Measurements from ENCODE around the gene IL17B. TPM values are rescaled to one million over a fixed set of nuclear protein-coding genes. Genes with fewer than 3 reads are reported as not detected.
A peak's percentile ranks its signal among the peaks of the same experiment; 100 is the strongest.

IL17B gene
- total and polyA plus RNA-seq, 2 of the 13 experiments (the other 11 are each of a cell fraction or from before 2014, with no cell fraction given), result 0.29 to 2.6 TPM

DNA sequence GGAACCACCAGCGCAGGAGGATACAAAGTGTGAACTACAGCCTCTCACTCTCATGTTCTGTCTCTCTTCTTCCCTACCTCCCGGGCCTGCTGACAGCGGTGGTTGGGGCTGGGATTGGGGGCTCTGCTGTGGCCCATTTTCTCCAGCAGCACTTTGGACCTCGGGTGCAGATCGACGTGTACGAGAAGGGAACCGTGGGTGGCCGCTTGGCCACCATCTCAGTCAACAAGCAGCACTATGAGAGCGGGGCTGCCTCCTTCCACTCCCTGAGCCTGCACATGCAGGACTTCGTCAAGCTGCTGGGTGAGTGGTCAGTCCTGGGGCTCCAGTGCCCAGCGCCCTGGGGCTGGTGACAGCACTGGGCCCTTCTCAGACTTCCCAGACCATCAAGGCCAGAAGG lies 16.6 kb downstream of the IL17B start:
- no peak overlapping the region for H3K9ac ChIP-seq (ENCODE audit: insufficient read depth, low read depth, low read length)
- TF ChIP-seq, protein P1, sequence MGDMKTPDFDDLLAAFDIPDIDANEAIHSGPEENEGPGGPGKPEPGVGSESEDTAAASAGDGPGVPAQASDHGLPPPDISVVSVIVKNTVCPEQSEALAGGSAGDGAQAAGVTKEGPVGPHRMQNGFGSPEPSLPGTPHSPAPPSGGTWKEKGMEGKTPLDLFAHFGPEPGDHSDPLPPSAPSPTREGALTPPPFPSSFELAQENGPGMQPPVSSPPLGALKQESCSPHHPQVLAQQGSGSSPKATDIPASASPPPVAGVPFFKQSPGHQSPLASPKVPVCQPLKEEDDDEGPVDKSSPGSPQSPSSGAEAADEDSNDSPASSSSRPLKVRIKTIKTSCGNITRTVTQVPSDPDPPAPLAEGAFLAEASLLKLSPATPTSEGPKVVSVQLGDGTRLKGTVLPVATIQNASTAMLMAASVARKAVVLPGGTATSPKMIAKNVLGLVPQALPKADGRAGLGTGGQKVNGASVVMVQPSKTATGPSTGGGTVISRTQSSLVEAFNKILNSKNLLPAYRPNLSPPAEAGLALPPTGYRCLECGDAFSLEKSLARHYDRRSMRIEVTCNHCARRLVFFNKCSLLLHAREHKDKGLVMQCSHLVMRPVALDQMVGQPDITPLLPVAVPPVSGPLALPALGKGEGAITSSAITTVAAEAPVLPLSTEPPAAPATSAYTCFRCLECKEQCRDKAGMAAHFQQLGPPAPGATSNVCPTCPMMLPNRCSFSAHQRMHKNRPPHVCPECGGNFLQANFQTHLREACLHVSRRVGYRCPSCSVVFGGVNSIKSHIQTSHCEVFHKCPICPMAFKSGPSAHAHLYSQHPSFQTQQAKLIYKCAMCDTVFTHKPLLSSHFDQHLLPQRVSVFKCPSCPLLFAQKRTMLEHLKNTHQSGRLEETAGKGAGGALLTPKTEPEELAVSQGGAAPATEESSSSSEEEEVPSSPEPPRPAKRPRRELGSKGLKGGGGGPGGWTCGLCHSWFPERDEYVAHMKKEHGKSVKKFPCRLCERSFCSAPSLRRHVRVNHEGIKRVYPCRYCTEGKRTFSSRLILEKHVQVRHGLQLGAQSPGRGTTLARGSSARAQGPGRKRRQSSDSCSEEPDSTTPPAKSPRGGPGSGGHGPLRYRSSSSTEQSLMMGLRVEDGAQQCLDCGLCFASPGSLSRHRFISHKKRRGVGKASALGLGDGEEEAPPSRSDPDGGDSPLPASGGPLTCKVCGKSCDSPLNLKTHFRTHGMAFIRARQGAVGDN (CRISPR knock-in tag; IDR thresholded peaks at IDR 0.05), result peak; percentile 32
- TF ChIP-seq ZNF768 (CRISPR knock-in tag; IDR thresholded peaks at IDR 0.05) (peak; percentile 48; the same call in 1 of the 2 replicates), CENPT (CRISPR knock-in tag; IDR thresholded peaks at IDR 0.05; ENCODE audit: low read depth) (no peak)
- TF ChIP-seq, protein P2, sequence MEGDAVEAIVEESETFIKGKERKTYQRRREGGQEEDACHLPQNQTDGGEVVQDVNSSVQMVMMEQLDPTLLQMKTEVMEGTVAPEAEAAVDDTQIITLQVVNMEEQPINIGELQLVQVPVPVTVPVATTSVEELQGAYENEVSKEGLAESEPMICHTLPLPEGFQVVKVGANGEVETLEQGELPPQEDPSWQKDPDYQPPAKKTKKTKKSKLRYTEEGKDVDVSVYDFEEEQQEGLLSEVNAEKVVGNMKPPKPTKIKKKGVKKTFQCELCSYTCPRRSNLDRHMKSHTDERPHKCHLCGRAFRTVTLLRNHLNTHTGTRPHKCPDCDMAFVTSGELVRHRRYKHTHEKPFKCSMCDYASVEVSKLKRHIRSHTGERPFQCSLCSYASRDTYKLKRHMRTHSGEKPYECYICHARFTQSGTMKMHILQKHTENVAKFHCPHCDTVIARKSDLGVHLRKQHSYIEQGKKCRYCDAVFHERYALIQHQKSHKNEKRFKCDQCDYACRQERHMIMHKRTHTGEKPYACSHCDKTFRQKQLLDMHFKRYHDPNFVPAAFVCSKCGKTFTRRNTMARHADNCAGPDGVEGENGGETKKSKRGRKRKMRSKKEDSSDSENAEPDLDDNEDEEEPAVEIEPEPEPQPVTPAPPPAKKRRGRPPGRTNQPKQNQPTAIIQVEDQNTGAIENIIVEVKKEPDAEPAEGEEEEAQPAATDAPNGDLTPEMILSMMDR (CRISPR knock-in tag; IDR thresholded peaks at IDR 0.05), result no peak
- TF ChIP-seq, protein P3, sequence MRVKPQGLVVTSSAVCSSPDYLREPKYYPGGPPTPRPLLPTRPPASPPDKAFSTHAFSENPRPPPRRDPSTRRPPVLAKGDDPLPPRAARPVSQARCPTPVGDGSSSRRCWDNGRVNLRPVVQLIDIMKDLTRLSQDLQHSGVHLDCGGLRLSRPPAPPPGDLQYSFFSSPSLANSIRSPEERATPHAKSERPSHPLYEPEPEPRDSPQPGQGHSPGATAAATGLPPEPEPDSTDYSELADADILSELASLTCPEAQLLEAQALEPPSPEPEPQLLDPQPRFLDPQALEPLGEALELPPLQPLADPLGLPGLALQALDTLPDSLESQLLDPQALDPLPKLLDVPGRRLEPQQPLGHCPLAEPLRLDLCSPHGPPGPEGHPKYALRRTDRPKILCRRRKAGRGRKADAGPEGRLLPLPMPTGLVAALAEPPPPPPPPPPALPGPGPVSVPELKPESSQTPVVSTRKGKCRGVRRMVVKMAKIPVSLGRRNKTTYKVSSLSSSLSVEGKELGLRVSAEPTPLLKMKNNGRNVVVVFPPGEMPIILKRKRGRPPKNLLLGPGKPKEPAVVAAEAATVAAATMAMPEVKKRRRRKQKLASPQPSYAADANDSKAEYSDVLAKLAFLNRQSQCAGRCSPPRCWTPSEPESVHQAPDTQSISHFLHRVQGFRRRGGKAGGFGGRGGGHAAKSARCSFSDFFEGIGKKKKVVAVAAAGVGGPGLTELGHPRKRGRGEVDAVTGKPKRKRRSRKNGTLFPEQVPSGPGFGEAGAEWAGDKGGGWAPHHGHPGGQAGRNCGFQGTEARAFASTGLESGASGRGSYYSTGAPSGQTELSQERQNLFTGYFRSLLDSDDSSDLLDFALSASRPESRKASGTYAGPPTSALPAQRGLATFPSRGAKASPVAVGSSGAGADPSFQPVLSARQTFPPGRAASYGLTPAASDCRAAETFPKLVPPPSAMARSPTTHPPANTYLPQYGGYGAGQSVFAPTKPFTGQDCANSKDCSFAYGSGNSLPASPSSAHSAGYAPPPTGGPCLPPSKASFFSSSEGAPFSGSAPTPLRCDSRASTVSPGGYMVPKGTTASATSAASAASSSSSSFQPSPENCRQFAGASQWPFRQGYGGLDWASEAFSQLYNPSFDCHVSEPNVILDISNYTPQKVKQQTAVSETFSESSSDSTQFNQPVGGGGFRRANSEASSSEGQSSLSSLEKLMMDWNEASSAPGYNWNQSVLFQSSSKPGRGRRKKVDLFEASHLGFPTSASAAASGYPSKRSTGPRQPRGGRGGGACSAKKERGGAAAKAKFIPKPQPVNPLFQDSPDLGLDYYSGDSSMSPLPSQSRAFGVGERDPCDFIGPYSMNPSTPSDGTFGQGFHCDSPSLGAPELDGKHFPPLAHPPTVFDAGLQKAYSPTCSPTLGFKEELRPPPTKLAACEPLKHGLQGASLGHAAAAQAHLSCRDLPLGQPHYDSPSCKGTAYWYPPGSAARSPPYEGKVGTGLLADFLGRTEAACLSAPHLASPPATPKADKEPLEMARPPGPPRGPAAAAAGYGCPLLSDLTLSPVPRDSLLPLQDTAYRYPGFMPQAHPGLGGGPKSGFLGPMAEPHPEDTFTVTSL (CRISPR knock-in tag; IDR thresholded peaks at IDR 0.05; ENCODE audit: borderline replicate concordance), result no peak
- intact Hi-C loops (cut with micrococcal nuclease; ENCODE audit: unreplicated experiment), result no loop called here
- no peaks in the 10 kb centered on the region for H3K79me2 ChIP-seq (ENCODE audit: insufficient read depth, low read length)
- H3K4me1 ChIP-seq (ENCODE audit: insufficient read depth, low read length), result peaks cover 45% of the 10 kb centered on the region
- DNase-seq (ENCODE audit: low spot score) (no peak), FAIRE-seq (no peak), ATAC-seq (no peak)
- no peak overlapping the region for H3K27ac ChIP-seq (ENCODE audit: extremely low read length, insufficient read depth, low read length)
- POLR2A ChIA-PET, result no interaction called here
- H2AFZ ChIP-seq (ENCODE audit: low read length), result no peak overlapping the region
- in situ Hi-C loops (cut with HindIII; ENCODE audit: extremely low pct_ligation_motif_present, low pct_unique_long_range_greater_than_20kb), result no loop called here
- no peaks in the 10 kb centered on the region for H4K20me1 ChIP-seq (ENCODE audit: insufficient read depth, low read length)
- no TSS peak for BruUV-seq (replicated peaks)
- no peaks in the 10 kb centered on the region; a peak in 1 of 5 replicates for H3K27me3 ChIP-seq (ENCODE audit: control insufficient read depth in 1 of 2, insufficient read depth in 2 of 2, low read length in 2 of 2)
- WGBS (ENCODE audit: low lambda C conversion rate), result 9% methylated on average over 9 of the region's 12 CpGs
- no peak overlapping the region; the same call in 1 of the 2 replicates for H3K4me2 ChIP-seq (ENCODE audit: low read depth, low read length)
- H3K36me3 ChIP-seq (replicated peaks in 1 of 2; ENCODE audit: control insufficient read depth in 1 of 2, insufficient read depth in 2 of 2, low read length in 2 of 2), result no peaks in the 10 kb centered on the region
- no peak overlapping the region; a peak in 1 of 6 replicates for H3K4me3 ChIP-seq (replicated peaks in 1 of 3; ENCODE audit: insufficient read depth in 1 of 3, low read depth in 2 of 3, low read length in 3 of 3)
- CTCF ChIA-PET (ENCODE audit: low intra/inter-chr PET ratio, low total read pairs), result no interaction called here
- H3K9me3 ChIP-seq (ENCODE audit: low read length), result no peaks in the 10 kb centered on the region
